OCI-LY7 (cell line): ENCODE results near the gene MOB3B.

Experiments
- CTCF ChIP-seq: fragments of 200-600 bp; sonication (generic); conservative IDR thresholded peaks from 2 replicates; pipeline ENCODE4 v1.5.1; 2014; ENCODE audit warnings: mild to moderate bottlenecking, antibody characterized with exemption, low read length, moderate library complexity, mixed read lengths
- EZH2phosphoT487 ChIP-seq: fragments of 200-600 bp; sonication (generic); IDR thresholded peaks from 2 replicates; pipeline ENCODE4 v1.6.1; 2018; ENCODE audit warnings: low read depth, borderline replicate concordance, mild to moderate bottlenecking, mixed run types, antibody characterized with exemption, low read length, moderate library complexity, mixed read lengths

- TF ChIP-seq CTCF (no peak), EZH2phosphoT487 (no peak)
Measured at GRCh38 chr9:27541740-27542139, 12.1 kb upstream of the MOB3B start.
